M059J (cell line): ENCODE measurements around the gene CILP2. TPM values are rescaled to one million over a fixed set of nuclear protein-coding genes. Genes with fewer than 3 reads are reported as not detected.

ENCODE experiments used
- DNase-seq: peaks from one replicate; pipeline ENCODE4 v3.0.0-alpha.2; 2012; ENCODE audit warnings: low read depth
- total RNA-seq: library from RNA; depleted of rRNA; stranded (reverse); fragments of >200 nt; shearing (Covaris generic); gene quantifications from 2 replicates; pipeline ENCODE4 v1.2.3, GENCODE V29; 2014; rRNA removed

Gene CILP2
- 0.22 and 0.99 TPM in 2 replicates for total RNA-seq

GRCh38 chr19:19538061-19538784 is at the start of gene CILP2:
Gene CILP2 (plus strand): TSS chr19:19538265. CDS start chr19:19538350, 85 bp downstream.
- DNase-seq: no peak

GRCh38 chr19:19488875-19489690 is 49.0 kb upstream of the CILP2 start:
- peak; percentile 95 for DNase-seq

GRCh38 chr19:19489804-19490204 is 48.3 kb upstream of the CILP2 start:
- no peak for DNase-seq

- DNase-seq: peak; percentile 77
These were observed 47.7 kb upstream of the CILP2 start for GRCh38 chr19:19490214-19490968.

- no peak for DNase-seq
These were observed 46.6 kb upstream of the CILP2 start for GRCh38 chr19:19491321-19492025.

GRCh38 chr19:19492026-19492610 is 45.9 kb upstream of the CILP2 start:
- no peak for DNase-seq

- no peak for DNase-seq
These were observed 44.1 kb upstream of the CILP2 start for GRCh38 chr19:19493841-19494546.

- DNase-seq: no peak
These were observed 42.2 kb upstream of the CILP2 start for GRCh38 chr19:19495614-19496603.

GRCh38 chr19:19498255-19498991 is 39.6 kb upstream of the CILP2 start:
- no peak for DNase-seq

GRCh38 chr19:19499272-19499995 is 38.6 kb upstream of the CILP2 start:
- DNase-seq: no peak

GRCh38 chr19:19500975-19501644 is 37.0 kb upstream of the CILP2 start:
- DNase-seq: no peak

- no peak for DNase-seq
These were observed 36.3 kb upstream of the CILP2 start for GRCh38 chr19:19501798-19502197.

GRCh38 chr19:19502281-19502680 is 35.8 kb upstream of the CILP2 start:
- no peak for DNase-seq

GRCh38 chr19:19502808-19503602 is 35.1 kb upstream of the CILP2 start:
- DNase-seq: no peak

GRCh38 chr19:19504754-19505668 is 33.1 kb upstream of the CILP2 start:
- no peak for DNase-seq
